Kidney glomerular epithelial cell (primary cell): Measurements from ENCODE around the gene STAB1.

ENCODE experiments used
- DNase-seq: peaks from one replicate; lab custom pipeline; 2025; lab: John Stamatoyannopoulos, UW

The STAB1 gene

DNA sequence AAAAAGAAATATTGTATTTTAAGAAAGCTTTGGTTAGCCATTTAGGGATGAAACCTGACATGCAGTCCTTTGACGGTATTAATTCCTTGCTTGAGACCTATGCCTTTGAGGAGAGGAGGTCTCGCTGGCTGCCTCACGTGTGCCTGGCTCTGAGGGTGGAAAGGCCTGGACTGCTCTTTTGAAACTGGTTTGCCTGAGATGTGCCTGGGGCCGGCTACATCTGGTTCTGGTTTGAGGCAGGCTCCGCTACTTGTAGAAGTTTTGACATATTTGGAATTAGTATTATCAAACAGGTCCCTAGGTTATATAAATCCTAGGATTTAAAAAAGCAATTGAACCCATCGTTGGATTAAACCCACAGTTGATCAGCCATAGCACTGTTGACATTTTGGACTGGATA lies 33.3 kb upstream of the STAB1 start:
- no peak for DNase-seq

DNA sequence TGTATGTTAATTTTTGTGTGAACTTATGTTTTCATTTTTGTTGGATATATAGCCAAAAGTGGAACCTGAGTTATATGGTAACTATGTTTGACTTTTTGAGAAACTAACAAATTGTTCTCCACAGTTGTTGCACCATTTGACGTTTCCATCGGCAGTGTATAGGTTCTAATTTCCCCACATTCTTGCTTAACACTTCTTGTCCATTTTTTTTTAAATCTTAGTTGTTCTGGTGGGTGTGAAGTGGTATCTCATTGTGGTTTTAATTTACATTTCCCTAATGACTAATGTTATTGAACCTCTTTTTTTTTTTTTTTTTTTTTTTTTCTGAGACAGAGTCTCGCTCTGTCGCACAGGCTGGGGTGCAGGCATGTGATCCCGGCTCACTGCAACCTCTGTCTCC lies 31.7 kb upstream of the STAB1 start:
- no peak for DNase-seq

DNA sequence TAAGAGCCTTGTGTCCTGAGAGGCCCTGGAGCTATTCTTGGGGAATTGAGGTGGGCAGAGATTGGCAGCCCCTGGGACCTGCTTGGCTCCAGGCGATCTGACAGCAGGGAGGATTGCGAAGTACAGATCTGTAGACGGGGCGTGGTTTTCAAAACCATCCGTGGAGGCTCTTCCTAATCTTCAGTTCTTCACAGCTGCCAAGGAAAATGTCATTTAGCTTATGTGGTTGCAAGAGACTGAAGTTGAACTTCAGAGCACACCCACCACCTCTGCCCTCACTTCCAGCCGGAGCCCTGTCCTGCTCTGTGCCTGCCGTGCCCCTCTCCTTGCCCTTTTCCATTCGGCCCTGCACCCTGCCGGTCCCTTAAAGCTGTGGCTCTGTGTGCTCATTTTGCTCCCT lies 26.8 kb upstream of the STAB1 start:
- DNase-seq, result no peak

- DNase-seq, result no peak
Observed at GRCh38 chr3:52469001-52469400, 26.1 kb upstream of the STAB1 start.

GRCh38 chr3:52470920-52471319 lies 24.2 kb upstream of the STAB1 start:
- no peak for DNase-seq

DNA sequence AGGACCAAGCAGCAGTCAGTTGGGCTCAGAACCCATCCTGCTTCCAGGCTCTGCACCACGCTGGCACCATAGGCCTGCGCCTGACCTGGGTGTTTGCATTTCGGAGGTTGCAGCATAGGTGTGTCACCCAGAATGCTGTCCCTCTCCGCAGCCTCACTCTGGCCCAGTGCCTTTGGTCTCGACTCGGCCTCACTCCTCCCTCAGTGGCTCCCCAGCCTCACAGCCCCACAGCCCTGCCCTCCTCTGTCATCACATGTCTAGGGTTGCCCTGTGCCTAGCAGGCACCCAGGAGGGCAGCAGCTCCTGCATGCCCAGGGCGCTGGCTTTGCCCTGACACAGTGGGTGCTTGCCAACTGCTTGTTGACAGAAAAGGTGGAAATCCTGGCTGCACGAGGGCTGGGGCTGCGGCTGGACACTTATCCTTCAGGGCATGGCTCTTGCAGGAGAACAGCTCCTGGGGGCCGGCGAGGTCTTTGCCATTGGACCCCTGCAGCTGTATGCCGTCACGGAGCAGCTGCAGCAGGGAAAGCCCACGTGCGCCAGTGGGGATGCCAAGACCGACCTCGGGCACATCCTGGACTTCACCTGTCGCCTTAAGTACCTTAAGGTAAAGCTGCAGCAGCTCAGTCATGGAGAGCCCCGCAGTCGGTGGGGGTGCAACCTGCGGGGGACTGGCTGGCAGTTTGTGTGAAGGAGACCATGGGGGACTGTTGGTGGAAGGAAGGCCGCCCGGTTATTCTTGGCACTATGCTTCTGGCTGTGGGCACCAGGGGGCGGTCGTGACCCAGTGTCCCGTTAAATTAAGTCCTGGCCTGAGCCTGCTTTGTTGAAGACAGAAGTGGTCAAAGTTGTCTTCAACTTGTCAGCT lies 23.5 kb upstream of the STAB1 start:
- peak; percentile 9 for DNase-seq

GRCh38 chr3:52472239-52473000 lies 22.7 kb upstream of the STAB1 start:
- no peak for DNase-seq

DNA sequence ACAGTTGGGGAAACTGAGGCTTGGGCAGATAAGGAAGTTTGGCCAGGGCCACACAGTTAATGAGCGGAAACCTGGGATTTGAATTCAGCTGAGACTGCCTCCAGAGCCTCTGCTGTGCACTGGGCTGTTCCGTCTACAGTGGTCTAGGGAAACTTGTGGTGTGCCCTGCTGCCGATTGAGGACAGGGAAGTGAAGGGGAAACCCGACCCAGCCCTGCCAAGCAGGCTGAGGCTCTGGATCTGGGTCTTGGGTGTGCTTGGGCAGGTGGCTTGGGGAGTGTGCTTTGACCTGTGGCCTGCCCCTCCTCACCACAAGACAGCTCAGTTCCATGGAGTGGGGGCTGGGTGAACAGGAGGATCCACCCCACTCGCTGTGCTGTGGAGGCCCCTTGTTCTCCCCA lies 22.1 kb upstream of the STAB1 start:
- no peak for DNase-seq

- DNase-seq, result no peak
Observed at GRCh38 chr3:52477076-52477795, 17.9 kb upstream of the STAB1 start.

GRCh38 chr3:52477796-52478095 lies 17.4 kb upstream of the STAB1 start:
- no peak for DNase-seq

GRCh38 chr3:52479037-52479876 lies 15.9 kb upstream of the STAB1 start:
- no peak for DNase-seq

GRCh38 chr3:52479877-52480575 lies 15.1 kb upstream of the STAB1 start:
- DNase-seq, result no peak

DNA sequence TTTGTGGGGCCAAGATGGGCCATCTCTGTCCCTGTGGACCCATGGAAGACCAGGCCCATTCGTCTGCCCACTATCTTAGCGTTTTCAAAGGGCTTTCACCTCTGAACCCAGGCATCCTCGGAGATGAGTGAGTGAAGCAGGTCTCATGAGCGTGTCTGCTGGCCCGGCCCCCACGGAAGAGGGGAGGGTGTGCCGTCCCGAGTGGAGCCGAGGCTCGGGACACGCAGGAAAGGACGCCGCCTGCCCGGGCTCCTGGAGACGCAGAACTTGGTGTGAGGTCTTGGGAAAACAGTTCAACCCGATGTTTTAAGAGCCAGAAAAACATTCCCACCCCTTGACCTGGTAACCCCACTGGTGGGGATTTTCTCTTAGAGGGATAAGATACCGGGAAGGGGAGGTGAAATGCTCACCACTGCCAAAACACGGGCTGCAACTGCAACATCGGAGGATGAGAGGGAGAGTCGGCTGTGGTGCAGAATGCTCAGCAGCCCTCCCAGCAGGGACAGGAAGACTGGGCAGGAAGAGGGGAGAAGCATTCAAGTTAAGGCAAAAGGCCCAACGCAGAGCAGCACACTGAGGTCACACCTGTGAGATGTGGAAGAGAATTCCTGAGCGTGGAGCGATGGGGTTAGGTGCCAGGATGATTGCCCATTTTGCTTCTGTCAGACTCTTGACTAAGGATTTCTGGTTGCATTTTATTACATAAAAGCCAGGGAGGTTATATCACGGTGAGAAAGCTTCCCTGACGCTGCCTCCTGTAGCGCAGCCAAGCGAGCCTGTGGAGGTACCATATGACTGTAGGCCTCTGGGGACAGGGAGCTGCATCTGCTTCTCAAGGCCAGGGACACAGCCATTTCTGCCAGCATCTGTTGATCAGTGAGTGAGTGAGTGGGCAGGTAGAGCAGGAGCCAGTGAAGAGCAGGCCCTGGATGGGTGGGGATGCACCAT lies 14.1 kb upstream of the STAB1 start:
- DNase-seq, result no peak

DNA sequence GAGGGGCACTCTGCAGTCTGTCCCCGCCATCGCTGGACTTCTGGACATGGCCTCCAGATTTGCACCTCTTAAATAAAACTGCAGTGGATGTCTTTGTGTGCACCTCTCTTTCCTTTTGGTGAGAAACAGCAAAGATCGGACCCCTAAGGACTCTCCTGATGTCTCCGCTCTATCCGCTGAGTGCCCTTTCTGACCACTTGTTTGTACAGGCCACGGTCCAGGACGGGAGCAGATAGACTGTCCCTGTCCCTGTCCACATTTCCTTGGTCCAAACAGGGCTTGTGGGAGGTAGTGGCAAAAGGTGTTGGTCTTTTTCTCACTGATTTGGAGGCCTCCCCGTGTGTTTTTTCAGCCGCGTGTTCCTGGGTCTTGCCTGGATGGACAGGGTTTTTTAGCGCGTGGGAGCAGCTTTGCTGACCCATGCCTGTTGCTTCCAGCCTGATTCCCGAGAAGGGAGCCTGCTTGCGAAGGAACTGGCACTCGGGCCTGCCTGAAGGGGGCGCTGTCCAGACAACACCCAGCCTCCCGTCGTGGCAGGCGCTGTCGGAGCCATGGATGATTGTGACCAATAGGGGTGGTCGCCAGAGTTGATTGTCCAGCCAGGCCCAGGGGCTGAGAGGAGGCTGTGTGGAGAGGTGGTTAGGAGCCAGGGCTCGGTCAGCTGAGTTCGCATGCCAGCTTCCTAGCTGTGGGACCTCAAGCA lies 13.2 kb upstream of the STAB1 start:
- no peak for DNase-seq

DNA sequence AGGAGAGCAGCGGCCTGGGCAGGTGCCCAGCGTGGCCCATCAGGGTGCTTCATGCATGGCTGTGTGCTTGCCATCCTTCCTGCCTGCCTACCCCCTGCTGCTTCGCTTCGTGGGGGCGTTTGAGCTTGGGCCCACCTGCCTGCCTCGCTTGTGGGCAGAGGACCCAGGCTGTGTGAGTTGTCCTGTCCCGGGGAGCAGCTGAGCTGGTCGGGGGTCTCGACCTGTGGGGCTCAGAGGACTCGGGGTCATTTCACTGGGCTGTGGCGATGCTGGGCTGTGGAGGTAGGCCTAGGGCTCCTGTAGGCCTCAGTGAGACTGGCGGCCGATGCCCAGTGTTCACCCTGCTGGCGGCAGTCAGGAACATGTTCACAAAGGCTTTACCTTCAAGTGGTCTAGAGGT lies 12.1 kb upstream of the STAB1 start:
- DNase-seq, result no peak

GRCh38 chr3:52483577-52484381 lies 11.4 kb upstream of the STAB1 start:
- DNase-seq, result no peak

- no peak for DNase-seq
Observed at GRCh38 chr3:52484680-52485461, 10.3 kb upstream of the STAB1 start.
